Stimulated activated CD4-positive, alpha-beta T cell treated with anti-CD3 and anti-CD28 coated beads, Interleukin-1b, Interleukin-23, amount 100 ng/mL, for 48 hours (primary cell): Measurements from ENCODE around the gene CYBC1.

ENCODE experiments used
- DNase-seq: peaks from one replicate; pipeline ENCODE4 v3.0.0-alpha.2; 2020

CYBC1 gene

GRCh38 chr17:82450357-82451106 is at the start of gene CYBC1:
CYBC1 (minus strand) TSS chr17:82450752; CDS start chr17:82449254, 1,498 bp downstream.
- DNase-seq: peak; percentile 95

GRCh38 chr17:82497483-82498405 is 47.2 kb upstream of the CYBC1 start:
- DNase-seq: no peak

- DNase-seq: peak; percentile 91
Observed at GRCh38 chr17:82496529-82497434, 46.2 kb upstream of the CYBC1 start.

GRCh38 chr17:82495844-82496528 is 45.4 kb upstream of the CYBC1 start:
- no peak for DNase-seq

GRCh38 chr17:82494236-82495055 is 43.9 kb upstream of the CYBC1 start:
- peak; percentile 89 for DNase-seq

GRCh38 chr17:82493226-82493781 is 42.8 kb upstream of the CYBC1 start:
- no peak for DNase-seq

- DNase-seq: no peak
Observed at GRCh38 chr17:82492643-82493225, 42.2 kb upstream of the CYBC1 start.

GRCh38 chr17:82491533-82491932 is 41.0 kb upstream of the CYBC1 start:
- DNase-seq: no peak

- DNase-seq: no peak
Observed at GRCh38 chr17:82491196-82491530, 40.6 kb upstream of the CYBC1 start.

- DNase-seq: no peak
Observed at GRCh38 chr17:82490512-82491195, 40.1 kb upstream of the CYBC1 start.

- no peak for DNase-seq
Observed at GRCh38 chr17:82489851-82490511, 39.4 kb upstream of the CYBC1 start.

GRCh38 chr17:82489117-82489516 is 38.6 kb upstream of the CYBC1 start:
- no peak for DNase-seq

GRCh38 chr17:82487910-82488309 is 37.4 kb upstream of the CYBC1 start:
- no peak for DNase-seq

- DNase-seq: no peak
Observed at GRCh38 chr17:82486231-82487094, 35.9 kb upstream of the CYBC1 start.

GRCh38 chr17:82483836-82484235 is 33.3 kb upstream of the CYBC1 start:
- no peak for DNase-seq

GRCh38 chr17:82483204-82483660 is 32.7 kb upstream of the CYBC1 start:
- DNase-seq: no peak

- no peak for DNase-seq
Observed at GRCh38 chr17:82480318-82480717, 29.8 kb upstream of the CYBC1 start.

GRCh38 chr17:82479602-82480001 is 29.1 kb upstream of the CYBC1 start:
- no peak for DNase-seq
